ENCODE results near the gene BMERB1. TPM values are rescaled to one million over a fixed set of nuclear protein-coding genes. Genes with fewer than 3 reads are reported as not detected.
"Not testable (repeated sequence)": the region's sequence is repeated elsewhere in the genome, so short reads cannot be mapped to it uniquely, and the experiment has no call there.

The BMERB1 gene
- total RNA-seq, 1 donor from 2014 or later: 35.9 TPM

- H3K27ac Mint-ChIP-seq (ENCODE audit: unreplicated experiment): no peak overlapping the region
- H3K4me1 Mint-ChIP-seq (ENCODE audit: low read depth): no peaks in the 10 kb centered on the region
- no peak for DNase-seq (ENCODE audit: low spot score)
These were observed 29.6 kb upstream of the BMERB1 start for GRCh38 chr16:15404792-15405191.

GRCh38 chr16:15407756-15408155 lies 26.6 kb upstream of the BMERB1 start:
- H3K36me3 Mint-ChIP-seq (ENCODE audit: low read depth); DNase-seq (ENCODE audit: low spot score); H3K27me3 Mint-ChIP-seq (ENCODE audit: low read depth); H3K4me1 Mint-ChIP-seq (ENCODE audit: low read depth); H3K9me3 Mint-ChIP-seq (ENCODE audit: low read depth); H3K27ac Mint-ChIP-seq (ENCODE audit: unreplicated experiment); H3K4me3 Mint-ChIP-seq (ENCODE audit: unreplicated experiment): not testable (repeated sequence)

More at GRCh38 chr16:15404792-15405191, 29.6 kb upstream of the BMERB1 start:
- Mint-ChIP-seq H3K9me3 (ENCODE audit: low read depth) (no peaks in the 10 kb centered on the region), H3K36me3 (ENCODE audit: low read depth) (peaks cover 3% of the 10 kb centered on the region), H3K27me3 (ENCODE audit: low read depth) (no peaks in the 10 kb centered on the region), H3K4me3 (ENCODE audit: unreplicated experiment) (no peak overlapping the region)
- TF ChIP-seq CTCF (IDR thresholded peaks at IDR 0.05): no peak

GRCh38 chr16:15409476-15409875 lies 24.9 kb upstream of the BMERB1 start:
- not testable (repeated sequence) for H3K4me3 Mint-ChIP-seq (ENCODE audit: unreplicated experiment); H3K27ac Mint-ChIP-seq (ENCODE audit: unreplicated experiment); H3K9me3 Mint-ChIP-seq (ENCODE audit: low read depth); DNase-seq (ENCODE audit: low spot score); H3K27me3 Mint-ChIP-seq (ENCODE audit: low read depth); H3K36me3 Mint-ChIP-seq (ENCODE audit: low read depth); H3K4me1 Mint-ChIP-seq (ENCODE audit: low read depth)

- Mint-ChIP-seq H3K4me3 (ENCODE audit: unreplicated experiment) (no peak overlapping the region), H3K9me3 (ENCODE audit: low read depth) (no peaks in the 10 kb centered on the region), H3K4me1 (ENCODE audit: low read depth) (peaks cover 8% of the 10 kb centered on the region), H3K27ac (ENCODE audit: unreplicated experiment) (no peak overlapping the region), H3K36me3 (ENCODE audit: low read depth) (no peaks in the 10 kb centered on the region), H3K27me3 (ENCODE audit: low read depth) (peaks cover 2% of the 10 kb centered on the region)
- DNase-seq (ENCODE audit: low spot score): no peak
- TF ChIP-seq CTCF (IDR thresholded peaks at IDR 0.05): no peak
These were observed 18.8 kb upstream of the BMERB1 start for GRCh38 chr16:15415511-15415985.

GRCh38 chr16:15417197-15417596 lies 17.2 kb upstream of the BMERB1 start:
- H3K4me1 Mint-ChIP-seq (ENCODE audit: low read depth): peaks cover 8% of the 10 kb centered on the region
- H3K27ac Mint-ChIP-seq (ENCODE audit: unreplicated experiment): no peak overlapping the region
- H3K27me3 Mint-ChIP-seq (ENCODE audit: low read depth): peaks cover 3% of the 10 kb centered on the region
- TF ChIP-seq CTCF (IDR thresholded peaks at IDR 0.05): no peak
- DNase-seq (ENCODE audit: low spot score): no peak
- no peaks in the 10 kb centered on the region for H3K36me3 Mint-ChIP-seq (ENCODE audit: low read depth)
- no peaks in the 10 kb centered on the region for H3K9me3 Mint-ChIP-seq (ENCODE audit: low read depth)
- no peak overlapping the region for H3K4me3 Mint-ChIP-seq (ENCODE audit: unreplicated experiment)

- H3K4me3 Mint-ChIP-seq (ENCODE audit: unreplicated experiment): no peak overlapping the region
- peaks cover 8% of the 10 kb centered on the region for H3K4me1 Mint-ChIP-seq (ENCODE audit: low read depth)
- H3K36me3 Mint-ChIP-seq (ENCODE audit: low read depth): no peaks in the 10 kb centered on the region
- no peak overlapping the region for H3K27ac Mint-ChIP-seq (ENCODE audit: unreplicated experiment)
- TF ChIP-seq CTCF (IDR thresholded peaks at IDR 0.05): no peak
- H3K9me3 Mint-ChIP-seq (ENCODE audit: low read depth): no peaks in the 10 kb centered on the region
- DNase-seq (ENCODE audit: low spot score): no peak
- peaks cover 3% of the 10 kb centered on the region for H3K27me3 Mint-ChIP-seq (ENCODE audit: low read depth)
These were observed 16.2 kb upstream of the BMERB1 start for GRCh38 chr16:15418206-15418605.

GRCh38 chr16:15421696-15422095 lies 12.7 kb upstream of the BMERB1 start:
- not testable (repeated sequence) for DNase-seq (ENCODE audit: low spot score); H3K4me3 Mint-ChIP-seq (ENCODE audit: unreplicated experiment); H3K9me3 Mint-ChIP-seq (ENCODE audit: low read depth); H3K4me1 Mint-ChIP-seq (ENCODE audit: low read depth); H3K27ac Mint-ChIP-seq (ENCODE audit: unreplicated experiment); H3K36me3 Mint-ChIP-seq (ENCODE audit: low read depth); H3K27me3 Mint-ChIP-seq (ENCODE audit: low read depth)
